NCI-H1436 (cell line): Measurements from ENCODE around the gene NDFIP1.

Experiments
- DNase-seq: peaks from one replicate; lab custom pipeline; 2025; lab: John Stamatoyannopoulos, UW

The NDFIP1 gene

DNA sequence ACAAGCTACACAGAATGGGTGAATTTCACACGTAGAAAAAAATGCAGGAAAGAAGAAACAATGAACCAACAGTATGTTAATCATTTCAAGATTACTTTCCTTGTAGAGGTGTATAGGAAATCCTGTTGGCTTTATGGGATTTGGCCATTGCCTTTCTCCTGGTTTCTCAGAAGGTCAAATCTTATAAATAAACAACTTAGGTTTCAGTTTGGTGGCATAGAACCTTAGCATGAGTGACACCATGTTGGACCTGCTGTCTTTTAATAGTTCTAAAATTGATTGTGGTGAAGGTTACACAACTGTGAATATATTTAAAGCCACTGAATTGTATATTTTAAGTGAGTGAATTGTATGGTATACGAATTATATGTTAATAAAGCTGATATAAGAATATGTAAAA is 16.7 kb upstream of the NDFIP1 start:
- no peak for DNase-seq

GRCh38 chr5:142095035-142095434 is 13.5 kb upstream of the NDFIP1 start:
- DNase-seq, result no peak

DNA sequence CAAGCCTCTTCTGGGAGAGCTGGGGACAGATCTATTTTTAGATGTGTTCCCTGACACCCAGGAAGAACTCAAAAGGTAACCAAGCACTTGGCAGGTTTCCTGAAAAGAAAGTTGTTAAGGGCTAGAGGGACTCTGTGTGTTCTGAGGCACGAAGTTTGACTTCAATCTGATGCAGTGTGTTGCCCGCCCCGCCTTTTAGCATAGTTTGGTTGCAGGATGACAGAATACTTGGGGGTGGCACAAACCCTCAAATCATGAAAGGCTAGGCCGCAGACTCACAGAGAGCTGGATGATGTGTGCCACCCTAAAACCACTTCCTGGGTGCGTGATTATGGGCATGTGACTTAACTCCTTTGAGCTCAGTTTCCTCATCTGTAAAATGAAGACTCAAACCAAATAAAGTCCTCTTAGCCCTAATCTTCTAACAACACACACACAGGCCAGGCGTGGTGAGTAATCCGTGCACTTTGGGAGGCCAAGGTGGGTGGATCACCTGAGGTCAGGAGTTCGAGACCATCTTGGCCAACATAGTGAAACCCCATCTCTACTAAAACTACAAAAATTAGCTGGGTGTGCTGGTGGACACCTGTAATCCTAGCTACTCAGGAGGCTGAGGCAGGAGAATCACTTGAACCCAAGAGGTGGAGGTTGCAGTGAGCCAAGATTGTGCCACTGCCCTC is 12.8 kb upstream of the NDFIP1 start:
- no peak for DNase-seq

DNA sequence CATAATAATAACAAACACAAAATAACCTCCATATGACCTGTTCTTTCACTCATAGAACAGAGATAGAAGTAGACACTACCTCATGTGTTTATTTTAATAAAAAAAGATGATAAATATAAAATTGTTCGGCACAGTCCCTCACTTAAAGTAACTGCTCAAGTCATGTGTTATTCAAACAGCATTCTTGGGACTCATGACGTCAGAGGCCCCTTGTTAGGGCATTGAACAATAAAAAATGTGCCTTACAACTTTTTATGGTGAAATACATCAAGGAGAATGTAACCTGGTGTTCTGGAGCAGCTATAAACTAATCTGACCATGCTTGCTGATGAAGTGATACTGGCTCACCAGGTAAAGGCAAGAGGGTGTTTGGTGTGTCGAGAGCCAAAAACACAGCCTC is 12.2 kb upstream of the NDFIP1 start:
- no peak for DNase-seq

DNA sequence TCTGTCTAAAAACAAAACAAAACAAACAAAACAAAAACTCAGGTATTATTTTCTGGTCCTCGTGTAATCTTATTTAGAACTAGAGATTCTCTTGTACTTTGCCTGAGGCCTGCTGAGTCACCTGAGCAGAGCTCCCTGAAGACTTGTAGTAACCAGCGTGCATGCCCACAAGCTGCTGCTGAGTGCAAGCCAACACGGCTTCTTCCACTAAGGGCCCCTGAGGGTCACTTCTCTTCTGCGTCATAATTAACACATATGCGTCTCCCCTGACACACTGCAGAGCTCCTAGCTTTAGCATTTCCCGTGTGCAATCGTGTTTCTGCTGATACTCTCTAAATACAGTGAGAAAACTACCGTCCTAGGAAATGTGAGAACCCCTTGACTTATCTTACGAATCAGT is 10.9 kb upstream of the NDFIP1 start:
- peak; percentile 70 for DNase-seq

DNA sequence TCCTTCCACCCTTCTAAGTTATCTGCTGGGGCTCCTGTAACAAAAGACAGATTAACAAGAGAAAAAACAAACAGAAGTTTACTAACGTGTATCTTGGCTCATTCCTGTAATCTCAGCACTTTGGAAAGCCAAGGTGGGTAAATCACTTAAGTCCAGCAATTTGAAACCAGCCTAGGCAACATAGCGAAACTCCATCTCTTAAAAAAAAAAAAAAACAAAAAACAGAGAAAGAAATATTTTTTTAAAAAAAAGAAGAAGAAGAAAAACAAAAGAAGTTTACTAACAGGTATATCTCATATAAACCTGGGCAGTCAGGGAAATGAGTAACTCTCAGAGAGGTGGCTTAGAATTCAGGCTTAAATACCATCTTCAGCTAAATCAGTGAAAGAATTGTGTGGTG is 10.3 kb upstream of the NDFIP1 start:
- no peak for DNase-seq

- DNase-seq, result no peak
Observed at GRCh38 chr5:142098931-142099330, 9.6 kb upstream of the NDFIP1 start.

DNA sequence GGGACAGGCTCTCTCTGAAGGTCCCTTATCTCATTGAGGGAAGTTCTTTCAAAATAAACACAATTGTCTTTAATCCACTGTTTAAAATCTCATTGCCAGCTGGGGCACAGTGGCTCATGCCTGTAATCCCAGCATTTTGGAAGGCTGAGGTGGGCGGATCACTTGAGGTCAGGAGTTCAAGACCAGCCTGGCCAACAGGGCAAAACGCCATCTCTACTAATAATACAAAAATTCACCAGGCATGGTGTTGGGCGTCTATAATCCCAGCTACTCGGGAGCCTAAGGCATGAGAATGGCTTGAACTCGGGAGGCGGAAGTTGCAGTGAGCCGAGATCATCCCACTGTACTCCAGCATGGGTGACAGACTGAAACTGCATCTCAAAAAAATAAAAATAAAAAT is 8.3 kb upstream of the NDFIP1 start:
- no peak for DNase-seq

GRCh38 chr5:142102980-142103740 is 5.4 kb upstream of the NDFIP1 start:
- DNase-seq, result no peak

GRCh38 chr5:142104491-142104890 is 4.1 kb upstream of the NDFIP1 start:
- DNase-seq, result no peak

DNA sequence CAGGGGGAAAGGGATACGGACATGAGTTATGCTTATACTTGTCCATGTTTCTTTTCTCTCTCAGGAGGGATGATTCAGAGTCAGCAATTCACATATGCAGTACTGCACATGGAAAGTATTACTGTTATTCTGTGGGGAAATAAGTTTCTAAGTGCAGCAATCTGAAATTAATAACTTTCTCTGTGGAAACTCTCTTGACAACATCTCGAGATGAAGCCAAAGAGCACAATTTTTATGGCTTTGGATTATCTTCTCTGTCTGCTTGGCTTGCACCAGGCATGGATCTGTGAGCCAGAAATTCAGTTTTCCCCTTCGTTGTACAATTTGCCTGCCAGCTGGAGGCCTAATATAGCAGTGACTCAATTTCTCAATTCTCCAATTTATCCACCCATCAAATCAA is 2.5 kb upstream of the NDFIP1 start:
- no peak for DNase-seq

DNA sequence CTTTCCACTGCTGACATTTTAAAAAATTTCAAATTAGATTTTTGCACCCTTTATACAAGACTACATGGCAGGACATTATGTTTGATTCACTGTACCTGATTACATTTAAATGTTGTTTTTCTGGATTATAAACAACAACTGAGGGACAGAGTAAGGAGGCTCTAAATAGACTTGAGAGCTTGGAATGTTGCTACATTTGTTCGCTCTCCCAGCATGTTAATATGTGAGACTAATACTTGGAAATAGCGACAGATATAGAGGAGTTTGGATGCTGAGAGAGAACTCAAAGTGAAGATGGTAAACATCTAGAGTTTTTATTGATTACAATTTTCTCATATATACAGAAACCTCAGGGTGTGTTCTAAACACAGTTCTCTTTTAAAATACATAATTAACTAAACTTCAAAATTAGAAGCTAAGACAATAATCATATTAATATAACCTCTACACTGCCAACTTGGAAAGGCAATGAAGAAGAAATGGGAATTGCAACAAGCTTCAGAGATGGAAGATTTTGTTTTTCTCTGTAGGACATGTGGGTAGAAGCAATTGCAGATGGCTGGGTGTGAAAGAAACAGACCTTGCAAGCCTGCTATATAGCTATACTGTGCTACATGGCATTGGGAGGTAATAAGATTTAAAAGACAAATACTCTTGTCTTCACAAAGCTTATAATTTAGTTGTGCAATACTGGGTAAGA is 1.4 kb upstream of the NDFIP1 start:
- DNase-seq, result no peak

DNA sequence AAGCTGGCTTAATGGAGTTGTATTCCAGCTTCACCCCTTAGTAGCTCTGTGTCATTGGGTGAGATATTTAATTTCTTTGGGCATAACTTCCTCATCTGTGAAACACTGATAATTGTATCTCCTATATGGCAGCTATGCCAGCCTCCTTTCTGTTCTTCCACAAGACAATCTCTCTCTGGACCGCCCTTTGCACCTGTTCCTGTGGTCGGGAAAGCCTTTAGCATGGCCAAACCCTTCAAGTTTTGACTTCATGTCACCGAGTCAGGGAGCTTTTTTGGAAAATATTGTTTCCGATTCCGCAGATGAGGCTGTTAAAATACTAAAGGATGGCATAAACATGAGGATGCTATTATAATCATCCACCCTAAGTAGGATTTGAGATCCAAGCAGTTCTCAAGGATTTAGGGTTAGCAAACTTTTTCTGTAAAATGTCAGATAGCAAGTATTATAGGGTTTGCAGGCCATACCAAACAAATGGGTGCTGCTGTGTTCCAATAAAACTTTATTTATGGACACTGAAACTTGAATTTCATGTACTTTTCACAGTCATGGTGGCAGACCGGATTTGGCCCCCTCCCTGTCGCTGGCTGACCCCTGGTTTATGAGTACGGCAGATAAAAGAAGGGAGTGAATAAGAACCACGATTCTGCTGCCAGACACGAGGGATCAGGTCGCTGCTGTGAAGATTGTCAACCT is 695 bp upstream of the NDFIP1 start:
- DNase-seq, result no peak

DNA sequence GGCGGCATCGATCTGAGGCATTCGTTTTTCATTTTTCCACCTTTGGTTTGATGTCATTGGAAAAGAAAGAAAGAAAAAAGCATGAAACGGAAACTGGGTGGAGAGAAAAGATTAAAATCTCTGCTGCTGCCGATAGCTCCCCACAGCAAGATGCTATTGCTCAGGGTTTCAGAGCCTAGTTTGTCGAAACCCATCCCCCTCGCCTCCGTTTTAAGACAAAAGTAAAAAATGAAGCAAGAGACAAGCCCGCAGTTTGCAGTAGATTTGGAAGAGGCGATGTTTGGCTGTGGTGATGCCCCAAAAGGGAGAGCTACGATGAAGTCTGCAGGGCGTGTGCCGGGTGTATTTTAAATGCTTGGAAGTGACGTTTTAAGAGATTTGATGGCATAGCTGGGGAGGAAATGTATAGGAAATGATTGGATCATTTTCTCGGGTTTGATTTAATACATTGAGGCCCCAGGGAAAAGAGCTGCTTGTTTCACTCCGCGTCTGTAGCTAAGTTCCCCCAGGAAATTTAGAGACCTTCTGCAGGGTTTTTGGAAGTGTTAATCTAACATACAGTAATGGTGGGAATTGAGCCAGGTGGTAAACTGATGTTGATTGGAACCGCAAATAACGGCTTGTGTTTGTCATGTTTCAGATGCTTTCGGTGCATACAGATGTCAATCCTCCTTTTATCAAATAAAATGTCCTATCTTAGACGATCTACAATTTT is 909 bp downstream of the NDFIP1 start:
- no peak for DNase-seq

DNA sequence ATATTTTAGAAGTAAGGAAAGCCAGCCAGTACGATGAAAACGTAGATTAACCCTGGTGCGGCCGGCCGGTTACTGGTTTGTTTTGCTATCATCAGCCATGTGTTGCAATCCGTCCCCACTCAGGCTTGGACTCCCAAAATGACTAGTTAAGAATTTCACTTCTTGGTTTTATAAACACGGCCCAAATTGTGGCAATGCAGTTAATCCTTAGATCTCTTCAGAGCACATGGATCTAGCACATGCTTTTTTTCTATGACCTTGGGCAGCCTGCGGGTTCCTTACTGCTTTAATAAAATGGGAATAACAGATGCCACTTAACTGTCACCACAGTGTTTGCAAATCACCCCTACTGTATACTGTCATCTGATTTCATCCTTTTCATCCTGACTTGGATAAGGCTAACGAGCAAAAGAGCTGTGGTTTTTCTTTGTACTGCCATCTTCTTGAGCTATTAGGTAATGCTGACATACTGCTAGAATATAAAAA is 1.5 kb downstream of the NDFIP1 start:
- DNase-seq, result no peak

DNA sequence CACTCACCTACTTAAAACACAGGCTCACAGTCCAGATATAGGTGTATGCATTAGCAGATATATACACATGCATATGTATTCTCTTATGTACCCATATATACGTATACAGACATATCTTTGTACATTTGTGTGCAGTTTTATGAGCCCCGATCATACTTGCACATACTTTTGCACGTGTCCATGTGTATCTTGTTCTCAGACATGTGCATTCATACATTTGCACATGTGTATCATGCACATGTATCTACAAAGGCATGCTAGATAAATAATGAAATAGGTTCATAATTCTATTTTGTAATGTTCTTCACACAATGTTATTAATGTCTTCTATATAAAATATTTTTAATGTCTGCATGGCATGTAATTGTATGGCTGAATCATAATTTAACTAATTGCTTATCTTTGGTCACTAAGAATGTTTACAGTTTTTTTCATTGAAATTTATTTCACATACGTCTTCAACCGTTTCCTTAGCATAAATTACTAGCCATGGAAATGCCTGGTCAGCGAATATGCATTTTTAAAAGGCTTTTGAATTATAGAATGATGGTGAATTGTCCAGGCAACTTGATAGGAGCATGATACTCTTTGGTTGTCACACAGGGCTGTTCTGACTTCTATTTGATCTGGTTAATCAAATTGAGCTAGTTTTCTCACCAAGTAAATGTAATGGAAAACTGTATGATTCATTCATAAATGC is 2.6 kb downstream of the NDFIP1 start:
- DNase-seq, result no peak

GRCh38 chr5:142114687-142115086 is 6.1 kb downstream of the NDFIP1 start:
- no peak for DNase-seq

DNA sequence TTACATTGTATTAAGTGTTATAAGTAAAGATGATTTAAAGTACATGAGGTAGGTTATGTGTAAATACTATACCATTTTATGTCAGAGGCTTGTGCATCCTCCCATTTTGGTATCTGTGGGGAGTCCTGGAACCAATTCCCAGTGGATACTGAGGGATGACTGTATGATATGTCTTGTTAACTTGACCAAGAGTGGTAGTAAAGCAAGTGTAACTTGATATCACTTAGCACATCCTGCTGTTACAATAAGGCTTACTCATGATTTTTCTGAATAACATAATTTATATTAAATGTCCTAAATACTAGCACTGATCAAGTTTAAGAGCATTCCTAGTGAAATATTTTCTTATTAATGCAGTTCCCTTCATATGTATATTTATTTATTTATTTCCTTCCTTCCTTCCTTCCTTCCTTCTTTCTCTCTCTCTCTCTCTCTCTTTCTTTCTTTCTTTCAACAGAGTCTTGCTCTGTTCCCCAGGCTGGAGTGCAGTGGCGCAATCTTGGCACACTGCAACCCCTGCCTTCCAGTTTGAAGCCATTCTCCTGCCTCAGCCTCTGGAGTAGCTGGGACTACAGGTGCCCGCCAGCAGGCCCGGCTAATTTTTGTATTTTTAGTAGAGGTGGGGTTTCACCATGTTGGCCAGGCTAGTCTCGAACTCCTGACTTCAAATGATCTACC is 7.5 kb downstream of the NDFIP1 start:
- DNase-seq, result no peak

- DNase-seq, result no peak
Observed at GRCh38 chr5:142117579-142118151, 9.1 kb downstream of the NDFIP1 start.

DNA sequence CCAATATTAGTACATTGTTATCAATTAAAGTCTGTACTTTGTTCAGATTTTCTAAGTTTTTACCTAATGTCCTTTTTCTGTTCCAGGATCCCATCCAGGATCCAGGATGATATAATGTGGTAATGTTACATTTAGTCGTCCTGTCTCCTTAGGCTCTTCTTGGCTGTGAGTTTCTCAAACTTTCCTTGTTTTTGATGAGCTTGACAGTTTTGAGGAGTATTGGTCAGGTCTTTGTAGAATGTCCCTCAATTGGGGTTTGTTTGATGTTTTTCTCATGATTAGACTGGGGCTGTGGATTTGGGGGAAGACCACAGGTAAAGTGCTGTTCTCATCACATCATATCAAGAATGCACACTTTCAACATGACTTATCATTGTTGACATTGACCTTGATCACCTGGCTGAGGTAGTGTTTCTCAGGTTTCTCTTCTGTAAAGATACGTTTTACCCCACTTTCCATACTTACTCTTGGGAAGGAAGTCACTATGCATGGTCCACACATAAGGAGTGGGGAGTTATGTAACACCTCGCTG is 9.6 kb downstream of the NDFIP1 start:
- DNase-seq, result no peak
